ENCODE data around the gene CAPN15.

Gene CAPN15

DNA sequence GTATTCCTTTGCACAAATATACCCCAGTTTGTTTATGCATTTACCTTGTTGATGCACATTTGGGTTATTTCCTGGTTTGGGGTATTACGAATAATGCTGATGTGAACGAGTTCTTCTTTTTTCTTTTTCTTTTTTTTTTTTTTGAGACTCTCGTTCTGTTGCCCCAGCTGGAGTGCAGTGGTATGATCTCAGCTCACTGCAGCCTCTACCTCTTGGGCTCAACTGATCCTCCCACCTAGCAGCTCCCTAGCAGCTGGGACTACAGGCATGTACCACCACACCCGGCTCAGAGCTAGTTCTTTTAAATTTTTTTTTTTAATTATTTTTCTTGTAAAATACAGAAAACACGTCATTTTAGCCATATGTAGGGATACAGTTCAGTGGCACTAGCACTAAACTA, 76.4 kb downstream of the CAPN15 start:
- H3K36me3 ChIP-seq (ENCODE audit: control insufficient read depth in 2 of 2, insufficient read depth in 2 of 2, low read length in 2 of 2) = peaks cover 0 to 5% of the 10 kb centered on the region in 2 donors
- H3K9ac ChIP-seq (ENCODE audit: low read depth in 1 of 2, low read length in 2 of 2) = no peak overlapping the region
- no peaks in the 10 kb centered on the region for H3K27me3 ChIP-seq (ENCODE audit: control insufficient read depth in 2 of 2, insufficient read depth in 2 of 2, low read length in 2 of 2)
- peaks cover 0 to 5% of the 10 kb centered on the region in 2 donors for H3K4me1 ChIP-seq (ENCODE audit: control insufficient read depth in 2 of 2, insufficient read depth in 2 of 2, low read length in 2 of 2)
- H3K9me3 ChIP-seq (ENCODE audit: control insufficient read depth in 2 of 2, low read length in 2 of 2) = no peaks in the 10 kb centered on the region
- no peak overlapping the region for H3K27ac ChIP-seq (ENCODE audit: low read depth in 2 of 2, low read length in 2 of 2)
- H3K4me3 ChIP-seq (ENCODE audit: low read length in 2 of 2) = no peak overlapping the region

Measured in mucosa of rectum (tissue), 2 donors.